HG02973 (cell line): ENCODE data around the gene DBP.
A peak's percentile ranks its signal among the peaks of the same experiment; 100 is the strongest.
"Not testable (repeated sequence)": the region's sequence is repeated elsewhere in the genome, so short reads cannot be mapped to it uniquely, and the experiment has no call there.

Experiments
- ATAC-seq: cut with Tn5 transposase; IDR thresholded peaks from one replicate; pipeline ENCODE4 v1.9.1; 2021; ENCODE audit warnings: moderate library complexity; ENCODE audit not compliant: unreplicated experiment

DBP gene

DNA sequence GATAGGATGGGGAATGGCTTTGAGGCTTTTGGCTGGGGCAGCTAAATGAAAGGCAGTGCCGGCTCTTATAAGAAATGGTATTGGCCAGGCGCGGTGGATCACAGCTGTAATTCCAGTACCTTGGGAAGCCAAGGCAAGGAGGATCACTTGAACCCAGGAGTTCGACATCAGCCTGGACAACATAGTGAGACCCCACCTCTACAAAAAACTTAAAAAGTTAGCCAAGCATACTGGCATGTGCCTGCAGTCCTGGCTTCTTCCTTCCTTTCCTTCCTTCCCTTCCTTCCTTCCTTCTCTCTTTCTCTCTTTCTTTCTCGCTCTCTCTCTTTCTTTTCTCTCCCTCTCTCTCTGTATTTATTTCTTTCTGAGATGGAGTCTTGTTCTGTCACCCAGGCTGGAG is 5.7 kb upstream of the DBP start:
- no peak for ATAC-seq

GRCh38 chr19:48641850-48642249 is 4.7 kb upstream of the DBP start:
- ATAC-seq = no peak

DNA sequence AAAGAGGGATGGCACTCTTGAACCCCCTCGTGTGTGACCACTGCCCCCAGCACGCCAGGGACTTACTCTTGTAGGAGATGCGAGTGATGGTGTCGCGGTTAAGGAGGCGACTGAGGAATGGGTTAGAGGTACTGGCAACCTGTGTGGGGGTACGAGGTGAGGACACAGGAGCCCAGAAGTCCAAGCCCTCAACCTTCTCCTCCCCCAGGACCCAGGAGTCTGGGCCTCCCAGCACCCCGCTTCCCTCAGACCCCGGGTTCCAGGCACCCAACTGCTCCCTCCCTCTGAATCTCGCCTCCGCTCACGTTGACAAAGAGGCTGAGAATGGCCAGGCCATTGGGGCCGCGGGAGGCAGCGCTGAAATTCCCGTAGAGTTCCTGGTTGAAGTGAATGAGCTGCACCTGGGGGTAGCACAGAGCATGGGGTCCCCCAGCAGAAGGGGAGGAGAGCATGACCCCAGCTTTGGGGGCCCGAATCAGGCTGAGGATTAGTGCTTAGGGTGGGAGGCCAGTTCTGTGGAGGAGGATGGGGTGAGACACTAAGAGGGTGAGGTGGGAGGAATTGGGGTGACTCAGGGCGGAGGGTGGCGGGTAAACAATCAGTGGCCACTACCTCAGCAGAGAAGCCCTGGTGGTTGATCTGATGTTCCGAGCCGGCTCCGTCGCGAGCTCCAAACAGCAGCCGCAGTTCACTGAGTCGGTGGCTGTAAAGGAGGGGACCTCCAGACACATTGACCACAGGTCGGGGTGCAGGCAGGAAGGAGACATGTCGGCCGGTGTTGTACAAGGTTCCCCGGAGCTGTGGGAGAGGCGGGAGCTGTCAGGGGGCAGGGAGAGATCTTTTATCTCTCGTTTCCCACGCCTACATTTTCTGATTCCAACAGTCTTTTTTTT is 2.5 kb upstream of the DBP start:
- no peak for ATAC-seq

DNA sequence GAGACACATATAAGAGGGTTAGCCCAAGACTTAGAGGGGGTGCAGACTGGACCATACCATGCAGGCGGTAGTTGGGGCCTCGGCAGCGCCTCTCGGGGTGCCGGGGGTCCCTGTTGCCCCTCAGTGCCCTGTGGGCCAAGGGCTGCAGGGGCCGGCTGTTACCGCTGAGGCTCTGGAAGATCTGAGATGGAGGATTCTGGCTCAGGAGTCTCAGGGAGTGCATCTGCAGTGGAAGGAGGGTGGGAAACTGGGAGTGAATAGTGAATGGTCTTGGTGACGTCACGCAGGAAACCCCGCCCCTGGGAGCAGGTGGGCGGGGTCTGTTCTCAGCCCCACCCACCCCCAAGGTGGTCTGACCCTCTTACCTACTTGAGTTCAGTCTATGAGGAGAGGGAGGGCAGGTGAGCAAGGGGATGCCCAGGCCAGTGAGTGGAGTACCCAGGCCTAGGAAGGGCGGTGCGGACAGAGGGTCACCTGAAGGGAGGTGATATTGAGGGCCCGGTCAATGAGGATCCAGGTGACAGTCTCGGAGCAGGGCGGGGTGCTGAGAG is 1.7 kb upstream of the DBP start:
- no peak for ATAC-seq

- peak; percentile 13 for ATAC-seq
Observed at GRCh38 chr19:48637948-48638830, 1.0 kb upstream of the DBP start.

DNA sequence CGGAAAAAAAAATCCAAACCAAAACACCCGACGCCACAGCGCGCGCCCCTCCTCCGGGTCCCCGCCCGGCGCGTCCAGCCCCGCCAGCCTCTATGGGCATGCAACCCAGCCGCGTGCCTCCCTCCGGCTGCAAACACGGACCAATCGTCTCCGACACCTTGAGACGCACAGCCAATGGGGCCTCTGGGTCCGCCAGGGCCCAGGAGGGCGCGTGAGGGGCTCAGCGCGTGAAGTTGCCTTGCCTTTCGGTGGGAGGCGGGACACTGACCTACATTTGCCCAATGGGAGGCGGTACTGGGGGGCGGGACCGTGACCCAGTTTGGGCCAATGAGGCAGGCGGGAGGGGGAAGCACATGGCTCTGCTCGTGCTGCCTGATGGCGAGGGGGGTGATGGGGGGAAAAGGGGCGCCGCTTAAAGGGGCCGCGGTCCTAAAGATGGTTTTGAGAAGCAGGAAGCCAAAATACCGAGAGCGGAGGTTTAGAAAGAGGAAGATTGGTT is 319 bp upstream of the DBP start:
- peak; percentile 54 for ATAC-seq

- no peak for ATAC-seq
Observed at GRCh38 chr19:48635966-48636858, 967 bp downstream of the DBP start.

DNA sequence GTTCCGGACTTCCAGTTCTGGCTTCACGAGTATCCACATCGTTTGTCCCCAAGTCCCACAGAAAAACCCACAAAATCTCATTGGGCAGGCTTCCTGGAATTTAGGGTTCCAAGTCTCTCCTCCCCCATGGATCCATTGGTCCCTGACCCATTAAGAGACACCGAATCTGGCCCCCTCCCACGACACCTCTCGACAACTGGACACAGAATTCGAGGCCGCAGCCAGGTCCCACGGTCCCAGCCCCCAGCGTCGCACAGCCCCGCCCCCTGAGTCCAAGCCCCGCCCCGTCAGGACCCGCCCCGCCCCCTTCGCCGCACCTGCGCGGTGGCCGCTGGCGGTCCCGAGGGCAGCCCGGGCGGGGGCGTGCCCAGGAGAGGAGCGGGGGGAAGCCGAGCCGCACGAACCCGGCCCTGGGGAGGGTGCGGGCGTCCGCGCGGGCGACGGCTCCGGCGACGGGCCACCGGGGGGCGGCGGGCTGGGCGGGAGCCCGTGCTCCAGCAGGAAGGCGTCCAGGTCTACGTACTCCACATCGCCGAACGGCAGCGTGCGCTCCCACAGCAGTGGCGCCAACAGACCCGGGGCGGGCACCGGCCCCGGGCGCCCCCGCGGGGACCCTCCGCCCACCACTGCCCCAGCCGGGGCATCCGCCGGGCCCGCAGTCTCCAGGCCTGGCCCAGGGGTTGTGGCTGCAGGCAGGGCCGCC is 1.8 kb downstream of the DBP start:
- ATAC-seq = no peak

DNA sequence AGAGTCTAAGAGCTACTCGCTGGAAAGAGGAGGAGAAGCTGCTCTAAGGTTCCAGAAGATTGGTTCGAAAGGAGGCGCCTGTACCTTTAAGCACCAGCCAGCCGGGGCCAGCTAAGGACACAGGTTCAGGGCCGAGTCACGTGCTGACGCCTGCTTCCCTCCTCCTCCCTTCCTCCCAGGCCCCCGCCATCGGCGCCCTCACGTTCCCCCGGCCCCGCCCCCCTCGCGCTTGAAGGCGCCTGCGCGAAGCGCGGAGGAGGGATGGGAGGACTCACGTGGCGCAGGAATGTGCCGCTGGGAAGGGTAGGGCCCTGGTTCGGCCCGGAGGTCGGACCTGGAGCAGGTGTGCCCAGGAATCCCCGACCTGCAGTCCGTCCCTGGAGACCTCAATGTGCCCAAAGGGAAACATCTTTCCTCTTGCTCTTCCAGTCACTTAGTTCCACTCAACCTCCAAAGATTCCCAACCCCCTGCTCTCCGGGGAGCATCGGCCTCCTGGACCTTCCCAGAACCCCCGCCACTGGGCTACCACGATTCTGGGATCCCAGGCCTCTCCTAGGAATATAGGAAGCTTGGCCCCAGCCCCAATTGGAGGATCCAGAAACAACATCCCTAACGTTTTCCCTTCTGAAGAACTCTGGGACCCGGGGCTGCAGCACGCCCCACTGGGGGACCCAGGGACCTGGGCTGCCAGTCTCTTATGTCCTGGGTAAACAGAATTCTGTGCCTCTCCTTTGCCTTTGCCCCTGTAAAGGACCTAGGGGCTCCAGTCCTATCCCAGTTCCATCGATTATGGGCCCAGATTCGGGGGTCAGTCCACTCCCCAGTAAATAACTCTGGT is 2.5 kb downstream of the DBP start:
- ATAC-seq = no peak

DNA sequence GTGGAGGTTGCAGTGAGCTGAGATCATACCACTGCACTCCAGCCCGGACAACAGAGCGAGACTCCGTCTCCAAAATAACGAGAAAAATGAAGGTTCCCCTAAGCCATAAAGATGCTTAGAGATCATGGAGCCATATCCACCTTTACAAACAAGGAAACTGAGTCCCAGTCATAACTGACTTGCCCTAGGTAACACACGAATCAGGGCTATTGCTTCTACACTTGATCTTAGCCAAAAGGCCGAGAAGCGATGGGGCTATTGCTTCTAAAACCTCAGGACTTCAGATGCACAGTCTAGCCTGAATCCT is 3.2 kb downstream of the DBP start:
- ATAC-seq = no peak

- ATAC-seq = no peak
Observed at GRCh38 chr19:48633148-48634035, 3.8 kb downstream of the DBP start.

GRCh38 chr19:48632692-48633147 is 4.5 kb downstream of the DBP start:
- ATAC-seq = no peak

GRCh38 chr19:48632286-48632685 is 4.9 kb downstream of the DBP start:
- ATAC-seq = not testable (repeated sequence)

- no peak for ATAC-seq
Observed at GRCh38 chr19:48631225-48631624, 6.0 kb downstream of the DBP start.

- ATAC-seq = no peak
Observed at GRCh38 chr19:48630296-48631063, 6.7 kb downstream of the DBP start.

DNA sequence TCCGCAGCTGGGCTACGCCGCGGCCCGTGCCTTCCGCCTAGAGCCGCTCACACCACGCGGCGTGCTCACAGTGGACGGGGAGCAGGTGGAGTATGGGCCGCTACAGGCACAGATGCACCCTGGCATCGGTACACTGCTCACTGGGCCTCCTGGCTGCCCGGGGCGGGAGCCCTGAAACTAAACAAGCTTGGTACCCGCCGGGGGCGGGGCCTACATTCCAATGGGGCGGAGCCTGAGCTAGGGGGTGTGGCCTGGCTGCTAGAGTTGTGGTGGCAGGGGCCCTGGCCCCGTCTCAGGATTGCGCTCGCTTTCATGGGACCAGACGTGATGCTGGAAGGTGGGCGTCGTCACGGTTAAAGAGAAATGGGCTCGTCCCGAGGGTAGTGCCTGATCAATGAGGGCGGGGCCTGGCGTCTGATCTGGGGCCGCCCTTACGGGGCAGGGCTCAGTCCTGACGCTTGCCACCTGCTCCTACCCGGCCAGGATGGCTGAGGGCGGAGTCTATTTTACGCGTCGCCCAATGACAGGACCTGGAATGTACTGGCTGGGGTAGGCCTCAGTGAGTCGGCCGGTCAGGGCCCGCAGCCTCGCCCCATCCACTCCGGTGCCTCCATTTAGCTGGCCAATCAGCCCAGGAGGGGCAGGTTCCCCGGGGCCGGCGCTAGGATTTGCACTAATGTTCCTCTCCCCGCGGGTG is 7.4 kb downstream of the DBP start:
- no peak for ATAC-seq

- no peak for ATAC-seq
Observed at GRCh38 chr19:48629297-48629598, 7.9 kb downstream of the DBP start.
